H1 (cell line): ENCODE results near the gene ENDOV. TPM values are rescaled to one million over a fixed set of nuclear protein-coding genes. Genes with fewer than 3 reads are reported as not detected.

Experiments used
- FOSL1 ChIP-seq: IDR thresholded peaks from 2 replicates; pipeline ENCODE4 v1.6.1; 2011; ENCODE audit warnings: mild to moderate bottlenecking, low read depth, low read length, moderate library complexity; ENCODE audit not compliant: insufficient read depth
- polyA plus RNA-seq, 7 experiments: library from polyadenylated mRNA; depleted of rRNA in 3 of 7; stranded (reverse) in 5 of 7; unstranded in 2 of 7; fragments of >200 nt in 5 of 7; fragments of 200-250 nt in 2 of 7; gene quantifications; 1 replicate in 5 of 7; 2 replicates in 1 of 7; 4 replicates in 1 of 7; pipeline versions ENCODE4 v1.2.1 to v1.2.3, GENCODE V29; 2011 to 2013; ENCODE audit warnings: missing spikeins in 2 of 7, mixed read lengths in 2 of 7
- total RNA-seq: library from RNA; stranded (reverse); fragmentation: NEBNext Ultra II Directional; extraction: Animal tissue kit (Norgen Biotek cat#: 25700); gene quantifications from 2 replicates; pipeline ENCODE4 v1.2.1, GENCODE V29; 2021
- TF ChIP-seq, protein P1 (sequence below): IDR thresholded peaks from 2 replicates; pipeline ENCODE4 v1.6.1; 2012; ENCODE audit warnings: low read length, inconsistent platforms

Gene ENDOV
- total and polyA plus RNA-seq, 2 of the 8 experiments (the other 6 are each of a cell fraction or from before 2014, with no cell fraction given), result 10.6 to 13.3 TPM

DNA sequence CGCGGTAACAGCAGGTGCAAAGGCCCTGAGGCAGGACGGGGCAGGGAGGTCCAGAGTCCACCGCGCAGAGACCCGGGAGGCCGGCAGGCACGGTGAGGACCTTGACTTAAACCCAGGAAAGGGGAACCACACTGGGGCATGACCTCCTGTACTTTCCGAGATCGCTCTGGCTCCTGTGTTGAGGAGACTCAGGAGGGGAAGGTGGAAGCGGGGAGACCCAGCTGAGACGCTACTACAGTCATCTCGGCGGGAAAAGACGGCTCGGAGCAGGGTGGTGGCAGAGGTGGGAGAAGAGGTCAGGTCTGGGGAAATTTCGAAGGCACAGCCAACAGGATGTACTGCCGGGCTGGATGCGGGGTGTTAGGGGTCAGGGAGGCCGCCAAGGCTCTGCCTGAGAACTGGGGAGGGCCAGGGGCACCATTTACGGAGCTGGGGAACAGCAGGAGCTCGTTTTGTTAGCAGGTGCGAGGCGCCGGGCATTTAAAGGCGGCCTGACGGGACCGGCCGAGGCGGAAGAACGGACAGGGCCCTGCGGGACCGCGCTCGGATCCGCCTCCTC, 39.1 kb downstream of the ENDOV start (continued):
- TF ChIP-seq, protein P1, sequence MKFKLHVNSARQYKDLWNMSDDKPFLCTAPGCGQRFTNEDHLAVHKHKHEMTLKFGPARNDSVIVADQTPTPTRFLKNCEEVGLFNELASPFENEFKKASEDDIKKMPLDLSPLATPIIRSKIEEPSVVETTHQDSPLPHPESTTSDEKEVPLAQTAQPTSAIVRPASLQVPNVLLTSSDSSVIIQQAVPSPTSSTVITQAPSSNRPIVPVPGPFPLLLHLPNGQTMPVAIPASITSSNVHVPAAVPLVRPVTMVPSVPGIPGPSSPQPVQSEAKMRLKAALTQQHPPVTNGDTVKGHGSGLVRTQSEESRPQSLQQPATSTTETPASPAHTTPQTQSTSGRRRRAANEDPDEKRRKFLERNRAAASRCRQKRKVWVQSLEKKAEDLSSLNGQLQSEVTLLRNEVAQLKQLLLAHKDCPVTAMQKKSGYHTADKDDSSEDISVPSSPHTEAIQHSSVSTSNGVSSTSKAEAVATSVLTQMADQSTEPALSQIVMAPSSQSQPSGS, result no peak
- no peak for TF ChIP-seq FOSL1
